Measurements from ENCODE around the gene TC2N.

DNA sequence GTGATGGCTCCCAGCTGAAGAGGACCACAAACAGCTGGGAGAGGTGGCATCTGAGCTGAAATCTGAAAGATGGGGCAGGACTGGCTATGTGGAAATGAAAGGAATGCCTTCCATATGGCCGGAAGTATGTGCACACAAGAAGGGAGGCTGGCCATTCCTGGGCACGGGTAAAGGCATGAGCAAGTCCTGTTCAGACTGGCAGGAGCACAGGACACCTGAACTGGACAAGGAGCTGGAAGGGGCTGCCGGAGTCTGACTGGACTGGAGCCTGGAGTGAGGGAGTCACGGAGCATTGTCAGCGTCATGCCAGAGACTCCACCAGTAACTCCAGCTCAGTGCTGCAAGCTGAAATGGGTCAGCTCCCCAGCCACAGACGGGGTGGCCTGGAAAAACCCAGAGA, 11.9 kb upstream of the TC2N start:
- TF ChIP-seq REST (IDR thresholded peaks at IDR 0.05; ENCODE audit: borderline replicate concordance) (no peak), TAF1 (IDR thresholded peaks at IDR 0.05; ENCODE audit: low read depth) (no peak), EP300 (conservative IDR thresholded peaks at IDR 0.05; ENCODE audit: poor library complexity, severe bottlenecking) (no peak)
- TF ChIP-seq, protein P1, sequence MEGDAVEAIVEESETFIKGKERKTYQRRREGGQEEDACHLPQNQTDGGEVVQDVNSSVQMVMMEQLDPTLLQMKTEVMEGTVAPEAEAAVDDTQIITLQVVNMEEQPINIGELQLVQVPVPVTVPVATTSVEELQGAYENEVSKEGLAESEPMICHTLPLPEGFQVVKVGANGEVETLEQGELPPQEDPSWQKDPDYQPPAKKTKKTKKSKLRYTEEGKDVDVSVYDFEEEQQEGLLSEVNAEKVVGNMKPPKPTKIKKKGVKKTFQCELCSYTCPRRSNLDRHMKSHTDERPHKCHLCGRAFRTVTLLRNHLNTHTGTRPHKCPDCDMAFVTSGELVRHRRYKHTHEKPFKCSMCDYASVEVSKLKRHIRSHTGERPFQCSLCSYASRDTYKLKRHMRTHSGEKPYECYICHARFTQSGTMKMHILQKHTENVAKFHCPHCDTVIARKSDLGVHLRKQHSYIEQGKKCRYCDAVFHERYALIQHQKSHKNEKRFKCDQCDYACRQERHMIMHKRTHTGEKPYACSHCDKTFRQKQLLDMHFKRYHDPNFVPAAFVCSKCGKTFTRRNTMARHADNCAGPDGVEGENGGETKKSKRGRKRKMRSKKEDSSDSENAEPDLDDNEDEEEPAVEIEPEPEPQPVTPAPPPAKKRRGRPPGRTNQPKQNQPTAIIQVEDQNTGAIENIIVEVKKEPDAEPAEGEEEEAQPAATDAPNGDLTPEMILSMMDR (IDR thresholded peaks at IDR 0.05; ENCODE audit: poor library complexity, severe bottlenecking) = no peak

All from neural cell (in vitro differentiated cells).